Gastrocnemius medialis (tissue), 4 donors: ENCODE measurements around the gene SMAD6. TPM values are rescaled to one million over a fixed set of nuclear protein-coding genes. Genes with fewer than 3 reads are reported as not detected.

ENCODE experiments used
- ATAC-seq, 2 donors: fragments of 150-250 bp; one replicate each; pipeline ENCODE4 v1.9.1; 2016
- DNase-seq, 2 donors: peaks; one replicate each; pipeline ENCODE4 v3.0.0-alpha.2; 2019
- H3K27ac ChIP-seq, 4 donors: fragments of 200-600 bp; sonication (generic); 1 replicate in 1 of 4; 2 replicates in 3 of 4; pipeline ENCODE4 v1.5.1; 2016 to 2018; ENCODE audit warnings: mild to moderate bottlenecking in 2 of 4, moderate library complexity in 1 of 4
- H3K27me3 ChIP-seq, 3 donors: fragments of 200-600 bp; sonication (generic) in 2 of 3; 1 replicate in 1 of 3; 2 replicates in 2 of 3; pipeline versions ENCODE4 v1.5.1 to v1.6.0; 2016 to 2019; ENCODE audit warnings: mild to moderate bottlenecking in 1 of 3, moderate library complexity in 1 of 3
- H3K36me3 ChIP-seq, 2 donors: fragments of 200-600 bp; sonication (generic) in 1 of 2; one replicate each; pipeline ENCODE4 v1.5.1; 2017 to 2018
- H3K4me1 ChIP-seq, 2 donors: fragments of 200-600 bp; sonication (generic) in 1 of 2; one replicate each; pipeline ENCODE4 v1.5.1; 2016 to 2017; ENCODE audit warnings: mild to moderate bottlenecking in 2 of 2
- H3K4me3 ChIP-seq, 4 donors: fragments of 200-600 bp; sonication (generic) in 3 of 4; 1 replicate in 1 of 4; 2 replicates in 3 of 4; pipeline ENCODE4 v1.5.1; 2016 to 2019; ENCODE audit warnings: mild to moderate bottlenecking in 2 of 4
- H3K9me3 ChIP-seq, 3 donors: fragments of 200-600 bp; sonication (generic) in 2 of 3; 1 replicate in 1 of 3; 2 replicates in 2 of 3; pipeline ENCODE4 v1.5.1; 2016 to 2019
- CTCF ChIP-seq, 5 experiments: fragments of 450-650 bp in 3 of 5; fragments of 200-600 bp in 2 of 5; sonication (generic) in 2 of 5; IDR thresholded peaks in 4 of 5; conservative IDR thresholded peaks in 1 of 5; 1 replicate in 4 of 5; 2 replicates in 1 of 5; pipeline ENCODE4 v1.5.1; 2016 to 2019; ENCODE audit warnings: antibody characterized with exemption in 5 of 5, mild to moderate bottlenecking in 3 of 5, moderate library complexity in 3 of 5
- POLR2A ChIP-seq, 2 donors: fragments of 450-650 bp; IDR thresholded peaks; one replicate each; pipeline ENCODE4 v1.6.1; 2017; ENCODE audit warnings: antibody characterized with exemption in 2 of 2, mild to moderate bottlenecking in 2 of 2, moderate library complexity in 2 of 2
- in situ Hi-C, 4 donors: fragments of 200-750 bp; cut with MboI; loops; one replicate each; pipeline versions ENCODE4 v1.15.0 to v1.8.0; 2017; ENCODE audit warnings: low sequenced_read_pairs in 4 of 4
- intact Hi-C: fragments of 100-400 bp; cut with DNase I; formaldehyde crosslinking; loops from one replicate; pipeline ENCODE4 v1.15.1; 2023; ENCODE audit warnings: low total_unique reads
- total RNA-seq, 4 donors: library from RNA; depleted of rRNA; stranded (reverse); fragments of >200 nt; gene quantifications; one replicate each; pipeline versions ENCODE4 v1.1.0 to v1.2.3, GENCODE V29; 2016

The SMAD6 gene
- total RNA-seq, 4 donors from 2014 or later, result 2.2 to 3.7 (median 2.4) TPM

GRCh38 chr15:66798426-66799061 is 96.5 kb downstream of the SMAD6 start:
- peaks cover 11 to 15% of the 10 kb centered on the region in 2 donors for H3K4me1 ChIP-seq
- no peak overlapping the region for H3K4me3 ChIP-seq
- H3K36me3 ChIP-seq, result no peaks in the 10 kb centered on the region
- H3K27me3 ChIP-seq, result no peaks in the 10 kb centered on the region
- intact Hi-C loops (no loop called here), in situ Hi-C loops (loop anchor here in 1 of 4 donors (25.0 kb wide), 1 partner anchor 186 kb away; no protein-coding TSS in a partner anchor)
- no peak for TF ChIP-seq POLR2A (IDR thresholded peaks at IDR 0.05)
- TF ChIP-seq CTCF (IDR thresholded peaks at IDR 0.05 in 4 of 5, conservative IDR thresholded peaks at IDR 0.05 in 1 of 5), result no peak
- ATAC-seq (no peak), DNase-seq (no peak)
- no peaks in the 10 kb centered on the region for H3K9me3 ChIP-seq
- no peak overlapping the region for H3K27ac ChIP-seq

- TF ChIP-seq POLR2A (IDR thresholded peaks at IDR 0.05) (no peak), CTCF (IDR thresholded peaks at IDR 0.05 in 4 of 5, conservative IDR thresholded peaks at IDR 0.05 in 1 of 5) (no peak)
- ATAC-seq (no peak), DNase-seq (no peak)
- H3K36me3 ChIP-seq, result no peaks in the 10 kb centered on the region
- in situ Hi-C loops (loop anchor here in 1 of 4 donors (25.0 kb wide), 1 partner anchor 187 kb away; no protein-coding TSS in a partner anchor), intact Hi-C loops (no loop called here)
- H3K9me3 ChIP-seq, result no peaks in the 10 kb centered on the region
- no peak overlapping the region for H3K27ac ChIP-seq
- no peak overlapping the region for H3K4me3 ChIP-seq
- peaks cover 12 to 16% of the 10 kb centered on the region in 2 donors for H3K4me1 ChIP-seq
- no peaks in the 10 kb centered on the region for H3K27me3 ChIP-seq
These were observed 97.2 kb downstream of the SMAD6 start for GRCh38 chr15:66799242-66799641.

- H3K4me1 ChIP-seq, result peaks cover 12 to 16% of the 10 kb centered on the region in 2 donors
- H3K27me3 ChIP-seq, result no peaks in the 10 kb centered on the region
- H3K4me3 ChIP-seq, result no peak overlapping the region
- intact Hi-C loops (no loop called here), in situ Hi-C loops (no loop called here)
- TF ChIP-seq CTCF (IDR thresholded peaks at IDR 0.05 in 4 of 5, conservative IDR thresholded peaks at IDR 0.05 in 1 of 5), result no peak
- no peak for TF ChIP-seq POLR2A (IDR thresholded peaks at IDR 0.05)
- H3K36me3 ChIP-seq, result no peaks in the 10 kb centered on the region
- H3K9me3 ChIP-seq, result no peaks in the 10 kb centered on the region
- H3K27ac ChIP-seq, result no peak overlapping the region
- DNase-seq (no peak), ATAC-seq (no peak)
These were observed 98.7 kb downstream of the SMAD6 start for GRCh38 chr15:66800584-66801235.

GRCh38 chr15:66801266-66801665 is 99.2 kb downstream of the SMAD6 start:
- no peak overlapping the region for H3K27ac ChIP-seq
- no peaks in the 10 kb centered on the region for H3K9me3 ChIP-seq
- H3K4me3 ChIP-seq, result no peak overlapping the region
- intact Hi-C loops (no loop called here), in situ Hi-C loops (no loop called here)
- H3K4me1 ChIP-seq, result peaks cover 12 to 16% of the 10 kb centered on the region in 2 donors
- H3K27me3 ChIP-seq, result no peaks in the 10 kb centered on the region
- ATAC-seq (no peak), DNase-seq (no peak)
- TF ChIP-seq POLR2A (IDR thresholded peaks at IDR 0.05), result no peak
- no peak for TF ChIP-seq CTCF (IDR thresholded peaks at IDR 0.05 in 4 of 5, conservative IDR thresholded peaks at IDR 0.05 in 1 of 5)
- H3K36me3 ChIP-seq, result no peaks in the 10 kb centered on the region
